Mucosa of descending colon (tissue), 3 donors: ENCODE results near the gene HMGXB3. TPM values are rescaled to one million over a fixed set of nuclear protein-coding genes. Genes with fewer than 3 reads are reported as not detected.

ENCODE experiments used
- ATAC-seq: fragments of 200-7000 bp; cut with Tn5 transposase; one replicate; pipeline ENCODE4 v1.9.1; 2020; ENCODE audit warnings: mild to moderate bottlenecking, moderate library complexity
- DNase-seq, 3 donors: peaks; one replicate each; pipeline ENCODE4 v3.0.0-alpha.2; 2020
- H3K36me3 ChIP-seq: fragments of 200-600 bp; one replicate; pipeline ENCODE4 v1.8.0; 2021; ENCODE audit warnings: low read depth, mild to moderate bottlenecking
- H3K4me1 ChIP-seq: fragments of 200-600 bp; one replicate; pipeline ENCODE4 v1.8.0; 2021; ENCODE audit warnings: low read depth, mild to moderate bottlenecking
- H3K4me3 ChIP-seq: fragments of 200-600 bp; one replicate; pipeline ENCODE4 v1.8.0; 2021; ENCODE audit warnings: mild to moderate bottlenecking
- H3K9me3 ChIP-seq: fragments of 200-600 bp; one replicate; pipeline ENCODE4 v1.8.0; 2021; ENCODE audit warnings: mild to moderate bottlenecking
- intact Hi-C, 2 donors: fragments of 100-400 bp; cut with DNase I in 1 of 2; cut with micrococcal nuclease in 1 of 2; formaldehyde crosslinking; loops; one replicate each; pipeline versions ENCODE4 v1.11.0 to v1.11.1; 2022; cut with DNase I, micrococcal nuclease
- total RNA-seq, 3 donors: library from RNA; stranded (reverse); fragmentation: NEBNext Ultra II Directional in 2 of 3; extraction: Animal tissue kit (Norgen Biotek cat#: 25700) in 2 of 3; gene quantifications; one replicate each; pipeline versions ENCODE4 v1.2.1 to v1.2.4, GENCODE V29; 2021 to 2023
- TF ChIP-seq, protein P1 (sequence below): fragments of 200-600 bp; IDR thresholded peaks from one replicate; pipeline ENCODE4 v1.8.0; 2022; ENCODE audit warnings: antibody characterized with exemption, mild to moderate bottlenecking
- donor health status: DM: no; HTN: no; CAD: no; lungs with moderate emphysema.
- donor health status: DM: no; HTN: no; CAD: no.
- donor health status: DM: no; HTN: yes; CAD: no.

Gene HMGXB3
- total RNA-seq, 3 donors from 2014 or later = 25.7 to 37.5 (median 31.2) TPM

DNA sequence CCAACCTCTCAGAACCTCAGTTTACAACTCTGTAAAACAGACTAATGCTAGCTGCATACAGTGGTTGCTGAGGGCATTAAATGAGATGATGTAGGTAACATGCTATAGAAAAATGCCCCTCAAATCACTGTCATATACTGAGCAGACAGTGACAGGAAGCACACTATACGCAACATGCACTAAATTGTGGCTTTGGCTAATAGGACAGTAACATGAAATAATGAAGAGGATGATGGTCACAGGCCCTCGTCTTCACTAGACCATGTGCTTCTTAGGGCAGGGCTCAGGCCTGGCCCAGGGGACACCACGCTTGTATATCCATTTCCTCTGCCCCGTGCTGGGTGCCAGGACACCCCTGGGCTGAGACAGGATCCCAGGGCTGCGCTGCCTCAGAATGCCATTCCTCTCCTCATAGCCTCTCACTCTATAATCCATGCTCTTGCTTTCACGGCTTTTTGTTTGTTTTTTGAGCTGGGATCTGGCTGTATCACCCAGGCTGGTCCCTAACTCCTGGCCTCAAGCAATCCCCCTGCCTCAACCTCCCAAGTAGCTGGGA is 66.9 kb downstream of the HMGXB3 start:
- intact Hi-C loops = no loop called here
- TF ChIP-seq, protein P1, sequence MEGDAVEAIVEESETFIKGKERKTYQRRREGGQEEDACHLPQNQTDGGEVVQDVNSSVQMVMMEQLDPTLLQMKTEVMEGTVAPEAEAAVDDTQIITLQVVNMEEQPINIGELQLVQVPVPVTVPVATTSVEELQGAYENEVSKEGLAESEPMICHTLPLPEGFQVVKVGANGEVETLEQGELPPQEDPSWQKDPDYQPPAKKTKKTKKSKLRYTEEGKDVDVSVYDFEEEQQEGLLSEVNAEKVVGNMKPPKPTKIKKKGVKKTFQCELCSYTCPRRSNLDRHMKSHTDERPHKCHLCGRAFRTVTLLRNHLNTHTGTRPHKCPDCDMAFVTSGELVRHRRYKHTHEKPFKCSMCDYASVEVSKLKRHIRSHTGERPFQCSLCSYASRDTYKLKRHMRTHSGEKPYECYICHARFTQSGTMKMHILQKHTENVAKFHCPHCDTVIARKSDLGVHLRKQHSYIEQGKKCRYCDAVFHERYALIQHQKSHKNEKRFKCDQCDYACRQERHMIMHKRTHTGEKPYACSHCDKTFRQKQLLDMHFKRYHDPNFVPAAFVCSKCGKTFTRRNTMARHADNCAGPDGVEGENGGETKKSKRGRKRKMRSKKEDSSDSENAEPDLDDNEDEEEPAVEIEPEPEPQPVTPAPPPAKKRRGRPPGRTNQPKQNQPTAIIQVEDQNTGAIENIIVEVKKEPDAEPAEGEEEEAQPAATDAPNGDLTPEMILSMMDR = no peak

DNA sequence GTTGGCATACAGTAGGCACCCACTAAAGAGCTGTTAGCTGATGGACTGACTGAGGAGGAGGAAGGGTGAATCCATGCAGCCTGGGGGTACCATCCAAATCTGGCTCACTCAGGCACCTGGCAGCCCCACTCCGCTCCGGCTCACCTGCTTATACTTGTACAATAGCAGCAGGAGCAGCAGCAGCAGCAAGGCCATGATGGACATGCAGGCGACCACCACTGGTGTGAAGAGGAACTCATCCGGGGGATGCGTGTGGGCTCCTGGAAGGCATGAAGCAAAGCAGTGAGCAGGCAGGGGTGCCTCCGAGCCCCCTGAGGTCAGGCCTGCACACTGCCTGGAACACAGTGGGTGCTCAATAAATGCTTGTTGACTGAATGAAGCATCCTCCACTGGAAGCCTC is 67.5 kb downstream of the HMGXB3 start:
- Histone ChIP-seq H3K4me3 (no peak overlapping the region), H3K4me1 (no peaks in the 10 kb centered on the region), H3K9me3 (no peaks in the 10 kb centered on the region), H3K36me3 (no peaks in the 10 kb centered on the region)
- intact Hi-C loops = no loop called here
- DNase-seq (no peak), ATAC-seq (no peak)
- TF ChIP-seq, protein P1 = no peak

More for the DNA sequence above, 66.9 kb downstream of the HMGXB3 start:
- no peaks in the 10 kb centered on the region for H3K36me3 ChIP-seq
- H3K9me3 ChIP-seq = no peaks in the 10 kb centered on the region
- no peak overlapping the region for H3K4me3 ChIP-seq
- no peak for DNase-seq
- ATAC-seq = no peak
- H3K4me1 ChIP-seq = no peaks in the 10 kb centered on the region

DNA sequence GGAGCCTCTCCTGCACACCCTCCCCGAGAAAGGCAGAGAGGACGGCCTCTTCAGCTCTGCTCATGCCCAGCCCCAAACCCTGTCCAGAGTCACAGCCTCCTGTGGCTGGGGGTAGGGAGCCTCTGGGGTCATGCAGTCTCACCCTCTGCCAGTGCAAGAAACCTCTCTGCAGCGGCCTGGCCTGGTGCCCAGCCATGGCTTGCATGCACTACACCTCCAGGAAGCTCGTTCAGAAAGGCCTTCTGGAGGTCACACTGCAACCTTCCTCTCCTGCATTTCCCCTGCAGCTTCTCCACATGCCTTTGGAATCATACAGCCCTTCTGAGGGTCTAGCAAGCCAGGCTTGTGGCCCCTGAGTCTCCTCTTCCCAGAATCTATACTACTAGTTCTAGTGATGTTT is 67.9 kb downstream of the HMGXB3 start:
- no peaks in the 10 kb centered on the region for H3K4me1 ChIP-seq
- DNase-seq (peak in 2 of 3 donors; percentile 54 to 57), ATAC-seq (peak; percentile 47)
- intact Hi-C loops = no loop called here
- no peaks in the 10 kb centered on the region for H3K36me3 ChIP-seq
- no peak overlapping the region for H3K4me3 ChIP-seq
- H3K9me3 ChIP-seq = no peaks in the 10 kb centered on the region
- TF ChIP-seq, protein P1 = no peak

DNA sequence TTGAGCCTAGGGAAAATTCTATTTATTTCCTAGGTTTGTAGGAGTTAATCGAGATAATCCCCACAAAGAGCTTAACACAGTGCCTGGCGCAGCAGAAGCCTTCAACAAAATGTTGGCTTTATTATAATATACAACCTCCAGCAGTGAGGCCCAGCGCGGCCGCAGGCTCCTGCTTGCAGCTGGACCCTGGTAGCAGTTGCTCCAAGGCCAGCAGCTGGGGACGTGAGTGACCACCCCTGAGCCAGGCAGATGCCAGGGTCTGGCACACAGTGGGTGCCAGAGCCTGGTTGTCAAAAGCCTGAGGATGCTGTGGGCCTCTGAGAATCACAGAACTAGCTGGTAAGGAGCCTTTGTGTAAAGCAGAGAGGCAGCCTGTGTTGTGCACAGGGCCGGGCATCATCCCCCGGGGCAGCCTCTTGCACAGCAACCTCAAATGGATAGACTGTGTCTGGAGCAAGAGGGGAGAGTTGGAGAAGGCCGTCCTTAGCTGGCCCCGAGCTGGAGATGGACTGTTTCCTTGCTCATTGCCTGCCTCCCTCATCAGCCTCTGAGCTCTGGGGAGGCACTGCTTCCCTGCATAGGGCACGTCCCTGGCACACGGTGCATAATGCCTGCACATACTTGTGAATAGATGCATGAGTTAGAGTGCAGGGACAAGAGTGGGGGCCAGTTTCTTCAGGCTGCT is 68.6 kb downstream of the HMGXB3 start:
- DNase-seq = no peak
- no peaks in the 10 kb centered on the region for H3K4me1 ChIP-seq
- no peak for ATAC-seq
- H3K4me3 ChIP-seq = no peak overlapping the region
- no peaks in the 10 kb centered on the region for H3K36me3 ChIP-seq
- H3K9me3 ChIP-seq = no peaks in the 10 kb centered on the region
- intact Hi-C loops = no loop called here
- TF ChIP-seq, protein P1 = no peak

DNA sequence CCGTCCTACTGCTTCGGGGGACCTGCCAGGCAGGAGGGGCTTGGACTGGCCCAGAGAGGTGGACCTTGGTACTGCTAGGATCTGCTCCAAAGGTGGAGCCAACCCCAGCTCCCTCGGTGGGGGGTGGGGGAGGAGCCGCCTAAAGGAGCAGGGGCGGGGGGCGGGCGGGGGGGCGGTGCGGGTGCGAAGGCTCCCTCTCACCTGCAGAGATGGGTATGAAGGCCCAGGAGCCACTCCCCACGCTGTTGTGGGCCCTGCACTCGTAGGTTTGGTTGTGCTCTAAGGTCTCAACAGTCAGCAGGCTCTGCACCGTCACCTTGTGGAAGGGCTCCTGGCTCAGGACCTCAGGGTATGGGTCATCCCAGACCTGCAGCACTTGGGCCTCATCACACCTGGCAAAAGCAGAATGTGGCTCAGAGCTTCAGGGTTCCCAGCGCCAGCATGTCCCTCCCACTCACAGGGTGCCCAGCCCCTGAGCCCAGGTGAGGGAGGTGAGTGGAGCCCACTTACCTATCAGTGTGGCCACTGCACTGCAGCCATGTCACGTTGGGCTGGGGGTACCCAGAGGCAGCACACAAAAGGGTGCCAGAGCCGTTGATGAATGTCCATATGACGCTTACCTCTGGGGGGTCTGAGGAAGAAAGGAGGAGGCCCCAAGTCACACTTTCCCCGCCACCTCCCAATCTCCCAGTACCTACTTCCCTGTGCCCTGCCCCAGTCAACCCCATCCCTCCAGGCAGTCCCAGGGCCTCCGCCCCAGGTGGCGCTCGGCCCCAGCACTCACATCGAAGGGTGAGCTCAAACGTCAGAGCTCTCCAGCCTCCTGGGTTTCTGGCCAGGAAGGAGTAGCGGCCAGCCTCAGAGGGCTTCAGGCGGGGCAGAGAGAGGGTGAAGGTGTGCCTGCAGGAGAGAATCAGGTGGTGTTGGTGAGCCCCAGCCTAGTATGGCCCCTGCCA is 69.4 kb downstream of the HMGXB3 start:
- intact Hi-C loops = no loop called here
- Histone ChIP-seq H3K4me1 (no peaks in the 10 kb centered on the region), H3K36me3 (no peaks in the 10 kb centered on the region), H3K4me3 (no peak overlapping the region), H3K9me3 (no peaks in the 10 kb centered on the region)
- ATAC-seq (peak; percentile 59), DNase-seq (peak in 1 of 3 donors; percentile 46)
- TF ChIP-seq, protein P1 = no peak
